Left cardiac atrium (tissue), 2 donors: ENCODE measurements around the gene RGS9BP. TPM values are rescaled to one million over a fixed set of nuclear protein-coding genes. Genes with fewer than 3 reads are reported as not detected.

Source experiments
- total RNA-seq, 2 donors: library from RNA; stranded (reverse); fragmentation: NEBNext Ultra II Directional; extraction: Animal tissue kit (Norgen Biotek cat#: 25700); gene quantifications; one replicate each; pipeline ENCODE4 v1.2.1, GENCODE V29; 2021
- donor health status: DM: no; HTN: yes; CAD: no; lungs with severe emphysema.
- donor health status: DM: yes; HTN: yes; CAD: no.

The RGS9BP gene
- total RNA-seq, 2 donors from 2014 or later, result 8.1 to 13.8 TPM

Other genes with a start within 250 kb of the RGS9BP start
- gene PDCD5, start 94.7 kb upstream of the RGS9BP start, total RNA-seq, result 100 to 1,000 TPM; 108 to 135 TPM
- gene ANKRD27, start 668 bp upstream of the RGS9BP start, total RNA-seq, result 10 to 100 TPM; 23.8 to 26.9 TPM
- gene NUDT19, start 16.0 kb downstream of the RGS9BP start, total RNA-seq, result 10 to 100 TPM; 12.6 to 14.7 TPM
- under 1 TPM in 1 of 2 donors, not detected in 1; 0.24 TPM for gene TDRD12, start 43.9 kb downstream of the RGS9BP start, total RNA-seq
- gene SLC7A9, start 193.9 kb downstream of the RGS9BP start, total RNA-seq, result under 1 TPM; 0.13 to 0.24 TPM